ENCODE data around the gene GFOD1. TPM values are rescaled to one million over a fixed set of nuclear protein-coding genes. Genes with fewer than 3 reads are reported as not detected.

The GFOD1 gene
- polyA plus RNA-seq, 1 donor from 2014 or later: 7.0 TPM

DNA sequence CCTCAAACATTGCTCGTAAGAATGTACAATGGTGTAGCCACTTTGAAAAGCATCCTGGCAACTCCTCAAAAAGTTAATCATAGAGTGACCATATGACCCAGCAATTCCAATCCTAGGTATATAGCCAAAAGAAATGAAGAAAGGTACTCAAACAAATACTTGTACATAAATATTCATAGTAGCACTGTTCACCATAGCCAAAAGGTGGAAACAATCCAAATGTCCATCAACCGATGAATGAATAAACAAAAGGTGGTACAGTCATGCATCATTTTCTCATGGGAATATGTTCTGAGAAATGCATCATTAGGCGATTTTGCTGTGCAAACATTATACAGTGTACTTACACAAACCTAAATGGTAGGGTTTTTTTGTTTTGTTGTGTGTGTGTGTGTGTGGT is 84.7 kb downstream of the GFOD1 start:
- H3K4me2 ChIP-seq (ENCODE audit: low read length): no peak overlapping the region
- H4K20me1 ChIP-seq (ENCODE audit: insufficient read depth): no peaks in the 10 kb centered on the region
- TF ChIP-seq SMC3 (conservative IDR thresholded peaks at IDR 0.05; ENCODE audit: poor library complexity) (no peak), RAD21 (conservative IDR thresholded peaks at IDR 0.05) (no peak), TAF1 (IDR thresholded peaks at IDR 0.05; ENCODE audit: low read depth) (no peak), EZH2 (IDR thresholded peaks at IDR 0.05; ENCODE audit: borderline replicate concordance, insufficient read depth, low read length, poor library complexity, severe bottlenecking) (no peak), MXI1 (conservative IDR thresholded peaks at IDR 0.05; ENCODE audit: poor library complexity, severe bottlenecking) (no peak), POLR2AphosphoS5 (IDR thresholded peaks at IDR 0.05) (no peak), EP300 (conservative IDR thresholded peaks at IDR 0.05; ENCODE audit: poor library complexity, severe bottlenecking) (no peak)
- TF ChIP-seq, protein P1, sequence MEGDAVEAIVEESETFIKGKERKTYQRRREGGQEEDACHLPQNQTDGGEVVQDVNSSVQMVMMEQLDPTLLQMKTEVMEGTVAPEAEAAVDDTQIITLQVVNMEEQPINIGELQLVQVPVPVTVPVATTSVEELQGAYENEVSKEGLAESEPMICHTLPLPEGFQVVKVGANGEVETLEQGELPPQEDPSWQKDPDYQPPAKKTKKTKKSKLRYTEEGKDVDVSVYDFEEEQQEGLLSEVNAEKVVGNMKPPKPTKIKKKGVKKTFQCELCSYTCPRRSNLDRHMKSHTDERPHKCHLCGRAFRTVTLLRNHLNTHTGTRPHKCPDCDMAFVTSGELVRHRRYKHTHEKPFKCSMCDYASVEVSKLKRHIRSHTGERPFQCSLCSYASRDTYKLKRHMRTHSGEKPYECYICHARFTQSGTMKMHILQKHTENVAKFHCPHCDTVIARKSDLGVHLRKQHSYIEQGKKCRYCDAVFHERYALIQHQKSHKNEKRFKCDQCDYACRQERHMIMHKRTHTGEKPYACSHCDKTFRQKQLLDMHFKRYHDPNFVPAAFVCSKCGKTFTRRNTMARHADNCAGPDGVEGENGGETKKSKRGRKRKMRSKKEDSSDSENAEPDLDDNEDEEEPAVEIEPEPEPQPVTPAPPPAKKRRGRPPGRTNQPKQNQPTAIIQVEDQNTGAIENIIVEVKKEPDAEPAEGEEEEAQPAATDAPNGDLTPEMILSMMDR (IDR thresholded peaks at IDR 0.05; ENCODE audit: poor library complexity, severe bottlenecking): no peak
- TF ChIP-seq, protein P2, sequence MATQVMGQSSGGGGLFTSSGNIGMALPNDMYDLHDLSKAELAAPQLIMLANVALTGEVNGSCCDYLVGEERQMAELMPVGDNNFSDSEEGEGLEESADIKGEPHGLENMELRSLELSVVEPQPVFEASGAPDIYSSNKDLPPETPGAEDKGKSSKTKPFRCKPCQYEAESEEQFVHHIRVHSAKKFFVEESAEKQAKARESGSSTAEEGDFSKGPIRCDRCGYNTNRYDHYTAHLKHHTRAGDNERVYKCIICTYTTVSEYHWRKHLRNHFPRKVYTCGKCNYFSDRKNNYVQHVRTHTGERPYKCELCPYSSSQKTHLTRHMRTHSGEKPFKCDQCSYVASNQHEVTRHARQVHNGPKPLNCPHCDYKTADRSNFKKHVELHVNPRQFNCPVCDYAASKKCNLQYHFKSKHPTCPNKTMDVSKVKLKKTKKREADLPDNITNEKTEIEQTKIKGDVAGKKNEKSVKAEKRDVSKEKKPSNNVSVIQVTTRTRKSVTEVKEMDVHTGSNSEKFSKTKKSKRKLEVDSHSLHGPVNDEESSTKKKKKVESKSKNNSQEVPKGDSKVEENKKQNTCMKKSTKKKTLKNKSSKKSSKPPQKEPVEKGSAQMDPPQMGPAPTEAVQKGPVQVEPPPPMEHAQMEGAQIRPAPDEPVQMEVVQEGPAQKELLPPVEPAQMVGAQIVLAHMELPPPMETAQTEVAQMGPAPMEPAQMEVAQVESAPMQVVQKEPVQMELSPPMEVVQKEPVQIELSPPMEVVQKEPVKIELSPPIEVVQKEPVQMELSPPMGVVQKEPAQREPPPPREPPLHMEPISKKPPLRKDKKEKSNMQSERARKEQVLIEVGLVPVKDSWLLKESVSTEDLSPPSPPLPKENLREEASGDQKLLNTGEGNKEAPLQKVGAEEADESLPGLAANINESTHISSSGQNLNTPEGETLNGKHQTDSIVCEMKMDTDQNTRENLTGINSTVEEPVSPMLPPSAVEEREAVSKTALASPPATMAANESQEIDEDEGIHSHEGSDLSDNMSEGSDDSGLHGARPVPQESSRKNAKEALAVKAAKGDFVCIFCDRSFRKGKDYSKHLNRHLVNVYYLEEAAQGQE (IDR thresholded peaks at IDR 0.05; ENCODE audit: borderline replicate concordance): no peak
- H2AFZ ChIP-seq (ENCODE audit: low read depth, low read length): no peak overlapping the region
- H3K9me3 ChIP-seq (ENCODE audit: low read length): no peaks in the 10 kb centered on the region
- H3K27ac ChIP-seq (ENCODE audit: low read length): no peak overlapping the region
- H3K36me3 ChIP-seq (ENCODE audit: insufficient read depth, low read length): no peaks in the 10 kb centered on the region
- no peaks in the 10 kb centered on the region for H3K79me2 ChIP-seq (replicated peaks; ENCODE audit: insufficient read depth, low read length)
- H3K9ac ChIP-seq (ENCODE audit: low read length): no peak overlapping the region
- no peaks in the 10 kb centered on the region for H3K27me3 ChIP-seq (ENCODE audit: insufficient read depth, low read depth, low read length)
- no peak overlapping the region for H3K4me3 ChIP-seq (ENCODE audit: low read length)
- H3F3A ChIP-seq (ENCODE audit: insufficient read depth, low read length, poor library complexity, severe bottlenecking): no peaks in the 10 kb centered on the region
- no peaks in the 10 kb centered on the region for H3K9me2 ChIP-seq (ENCODE audit: insufficient read depth, low read length)

DNA sequence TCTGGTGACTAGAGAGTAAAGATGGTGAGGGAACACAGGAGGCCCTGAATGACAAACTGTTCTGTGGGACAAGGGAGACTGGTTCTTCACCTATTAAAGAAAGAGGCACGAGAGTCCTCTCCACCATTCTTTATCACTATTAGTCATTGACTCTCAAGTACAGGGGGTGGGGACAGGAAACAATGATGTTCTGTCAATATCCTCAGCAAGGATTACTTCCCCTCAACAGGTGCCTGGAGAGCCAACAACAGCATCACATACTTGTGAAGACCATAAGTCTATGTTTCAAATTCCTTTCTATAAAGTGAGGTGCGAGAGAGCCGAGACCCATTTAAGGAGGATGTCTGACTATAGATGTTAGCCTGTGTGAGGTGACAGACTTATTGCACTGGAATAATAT is 86.6 kb downstream of the GFOD1 start:
- Histone ChIP-seq H3F3A (ENCODE audit: insufficient read depth, low read length, poor library complexity, severe bottlenecking) (no peaks in the 10 kb centered on the region), H3K9me2 (ENCODE audit: insufficient read depth, low read length) (no peaks in the 10 kb centered on the region)

More for the DNA sequence above, 86.6 kb downstream of the GFOD1 start:
- TF ChIP-seq, protein P1 (IDR thresholded peaks at IDR 0.05; ENCODE audit: poor library complexity, severe bottlenecking): no peak
- TF ChIP-seq EZH2 (IDR thresholded peaks at IDR 0.05; ENCODE audit: borderline replicate concordance, insufficient read depth, low read length, poor library complexity, severe bottlenecking): no peak
- TF ChIP-seq, protein P2 (IDR thresholded peaks at IDR 0.05; ENCODE audit: borderline replicate concordance): no peak
- TF ChIP-seq SMC3 (conservative IDR thresholded peaks at IDR 0.05; ENCODE audit: poor library complexity): no peak
- Histone ChIP-seq H3K9me3 (ENCODE audit: low read length) (no peaks in the 10 kb centered on the region), H3K27ac (ENCODE audit: low read length) (no peak overlapping the region), H3K36me3 (ENCODE audit: insufficient read depth, low read length) (no peaks in the 10 kb centered on the region), H3K9ac (ENCODE audit: low read length) (no peak overlapping the region), H3K4me3 (ENCODE audit: low read length) (no peak overlapping the region), H3K79me2 (replicated peaks; ENCODE audit: insufficient read depth, low read length) (no peaks in the 10 kb centered on the region), H3K27me3 (ENCODE audit: insufficient read depth, low read depth, low read length) (no peaks in the 10 kb centered on the region), H3K4me2 (ENCODE audit: low read length) (no peak overlapping the region), H2AFZ (ENCODE audit: low read depth, low read length) (no peak overlapping the region), H4K20me1 (ENCODE audit: insufficient read depth) (no peaks in the 10 kb centered on the region)
